GM12878 (cell line): ENCODE measurements around the gene EGR1. TPM values are rescaled to one million over a fixed set of nuclear protein-coding genes. Genes with fewer than 3 reads are reported as not detected.

Source experiments
- BCL11A ChIP-seq: IDR thresholded peaks from 2 replicates; pipeline ENCODE4 v1.6.1; 2011; ENCODE audit warnings: low read depth, low read length
- BRCA1 ChIP-seq: IDR thresholded peaks from 2 replicates; pipeline ENCODE4 v1.6.1; 2011; ENCODE audit warnings: low read depth, low read length, improper control_type of control experiment
- CBFB ChIP-seq: IDR thresholded peaks from 2 replicates; pipeline ENCODE4 v1.6.1; 2016; ENCODE audit warnings: antibody characterized with exemption, low read depth
- ETV6 ChIP-seq, 2 experiments: fragments of 450-650 bp in 1 of 2; IDR thresholded peaks in 1 of 2; conservative IDR thresholded peaks in 1 of 2; 2 replicates each; pipeline ENCODE4 v1.6.1; 2014; ENCODE audit warnings: antibody characterized with exemption in 1 of 2, borderline replicate concordance in 1 of 2, low read depth in 1 of 2, mild to moderate bottlenecking in 1 of 2, moderate library complexity in 1 of 2
- IRF3 ChIP-seq: fragments of 450-650 bp; IDR thresholded peaks from 2 replicates; pipeline ENCODE4 v1.6.1; 2014; ENCODE audit warnings: mild to moderate bottlenecking
- IRF4 ChIP-seq: IDR thresholded peaks from 2 replicates; pipeline ENCODE4 v1.6.1; 2011; ENCODE audit warnings: low read depth, low read length
- LARP7 ChIP-seq: fragments of 450-650 bp; IDR thresholded peaks from 2 replicates; pipeline ENCODE4 v1.6.1; 2017; ENCODE audit warnings: mild to moderate bottlenecking
- MAX ChIP-seq: IDR thresholded peaks from 2 replicates; pipeline ENCODE4 v1.6.1; 2012; ENCODE audit warnings: low read depth, low read length, improper control_type of control experiment
- MYC ChIP-seq: IDR thresholded peaks from 2 replicates; pipeline ENCODE4 v1.6.1; 2011; ENCODE audit warnings: mild to moderate bottlenecking, low read length, moderate library complexity, inconsistent platforms; ENCODE audit not compliant: insufficient read depth, insufficient replicate concordance, insufficient read length, severe bottlenecking
- NBN ChIP-seq: fragments of 450-650 bp; IDR thresholded peaks from 2 replicates; pipeline ENCODE4 v1.6.1; 2016
- NFXL1 ChIP-seq: fragments of 450-650 bp; IDR thresholded peaks from 2 replicates; pipeline ENCODE4 v1.6.1; 2017; ENCODE audit warnings: antibody characterized with exemption, mild to moderate bottlenecking, borderline replicate concordance
- NR2C1 ChIP-seq: fragments of 450-650 bp; IDR thresholded peaks from 2 replicates; pipeline ENCODE4 v1.6.1; 2017; ENCODE audit warnings: antibody characterized with exemption, mild to moderate bottlenecking, moderate library complexity
- NR2C2 ChIP-seq: IDR thresholded peaks from 2 replicates; pipeline ENCODE4 v1.6.1; 2011; ENCODE audit warnings: borderline replicate concordance, low read depth; ENCODE audit not compliant: control insufficient read depth, insufficient read length
- PBX3 ChIP-seq: IDR thresholded peaks from 2 replicates; pipeline ENCODE4 v1.6.1; 2011; ENCODE audit warnings: mild to moderate bottlenecking, low read depth, low read length, moderate library complexity; ENCODE audit not compliant: insufficient replicate concordance
- PML ChIP-seq: IDR thresholded peaks from 2 replicates; pipeline ENCODE4 v1.6.1; 2012; ENCODE audit warnings: low read length, inconsistent platforms
- RUNX3 ChIP-seq: IDR thresholded peaks from 2 replicates; pipeline ENCODE4 v1.6.1; 2012; ENCODE audit warnings: low read length, inconsistent platforms
- SIX5 ChIP-seq: IDR thresholded peaks from 2 replicates; pipeline ENCODE4 v1.6.1; 2011; ENCODE audit warnings: mild to moderate bottlenecking, low read depth, low read length, moderate library complexity; ENCODE audit not compliant: severe bottlenecking
- SPI1 ChIP-seq: IDR thresholded peaks from 2 replicates; pipeline ENCODE4 v1.6.1; 2011; ENCODE audit warnings: low read depth, mild to moderate bottlenecking, low read length, moderate library complexity, borderline replicate concordance; ENCODE audit not compliant: insufficient read depth
- TARDBP ChIP-seq: IDR thresholded peaks from 2 replicates; pipeline ENCODE4 v1.6.1; 2016; ENCODE audit warnings: borderline replicate concordance
- YY1 ChIP-seq: IDR thresholded peaks from 2 replicates; pipeline ENCODE4 v1.6.1; 2011; ENCODE audit warnings: low read depth, mild to moderate bottlenecking, low read length
- polyA plus RNA-seq, 11 experiments: library from polyadenylated mRNA; depleted of rRNA in 4 of 11; unstranded in 6 of 11; stranded (reverse) in 5 of 11; fragments of >200 nt; fragmentation: Nextera tagmentation in 4 of 11; fragmentation: Illumina TruSeq in 1 of 11; extraction: Ambion mirVana in 4 of 11; extraction: Trizol in 1 of 11; gene quantifications; 1 replicate in 1 of 11; 2 replicates in 10 of 11; pipeline versions ENCODE4 v1.2.1 to v1.2.3, GENCODE V29; 2011 to 2016; ENCODE audit warnings: inconsistent platforms in 2 of 11, missing spikeins in 2 of 11, low read depth in 1 of 11
- total RNA-seq, 4 experiments: library from RNA; depleted of rRNA in 3 of 4; stranded (reverse); fragments of >200 nt in 3 of 4; fragmentation: Illumina TruSeq in 1 of 4; extraction: Trizol in 1 of 4; gene quantifications; 2 replicates each; pipeline versions ENCODE4 v1.2.1 to v1.2.3, GENCODE V29; 2013 to 2021
- TF ChIP-seq, protein P1 (sequence below): fragments of 450-650 bp; IDR thresholded peaks from 2 replicates; pipeline ENCODE4 v1.6.1; 2017; ENCODE audit warnings: borderline replicate concordance
- TF ChIP-seq, protein P2 (sequence below): fragments of 450-650 bp; IDR thresholded peaks from 2 replicates; pipeline ENCODE4 v1.6.1; 2017; ENCODE audit warnings: mild to moderate bottlenecking, moderate library complexity

EGR1 gene
- total and polyA plus RNA-seq, 10 of the 15 experiments (the other 5 are each of a cell fraction or from before 2014, with no cell fraction given): 0.89 to 7.3 (median 2.5) TPM

GRCh38 chr5:138464388-138465260, 655 bp upstream of the EGR1 start (continued):
- TF ChIP-seq BRCA1 (peak; percentile 50; the same call in 1 of the 2 replicates), SPI1 (no peak), BCL11A (0 out of 2 replicates have a peak, but pooled peaks have one; percentile 22), MAX (no peak), MYC (no peak), NR2C1 (peak; percentile 48; the same call in 1 of the 2 replicates), NFXL1 (no peak), TARDBP (no peak), NBN (peak; percentile 86), RUNX3 (peak; percentile 2; the same call in 1 of the 2 replicates), PBX3 (no peak), IRF3 (no peak), ETV6 (conservative IDR thresholded peaks at IDR 0.05 in 1 of 2, IDR thresholded peaks at IDR 0.05 in 1 of 2; ENCODE audit: borderline replicate concordance in 1 of 2, low read depth in 1 of 2) (0 out of 4 replicates have a peak, but pooled peaks of 1 of the 2 experiments have one; percentile 3), SIX5 (no peak), LARP7 (peak; percentile 80; the same call in 1 of the 2 replicates), CBFB (0 out of 2 replicates have a peak, but pooled peaks have one; percentile 18), YY1 (no peak), NR2C2 (no peak), PML (no peak), IRF4 (peak; percentile 75; the same call in 1 of the 2 replicates)
- TF ChIP-seq, protein P1, sequence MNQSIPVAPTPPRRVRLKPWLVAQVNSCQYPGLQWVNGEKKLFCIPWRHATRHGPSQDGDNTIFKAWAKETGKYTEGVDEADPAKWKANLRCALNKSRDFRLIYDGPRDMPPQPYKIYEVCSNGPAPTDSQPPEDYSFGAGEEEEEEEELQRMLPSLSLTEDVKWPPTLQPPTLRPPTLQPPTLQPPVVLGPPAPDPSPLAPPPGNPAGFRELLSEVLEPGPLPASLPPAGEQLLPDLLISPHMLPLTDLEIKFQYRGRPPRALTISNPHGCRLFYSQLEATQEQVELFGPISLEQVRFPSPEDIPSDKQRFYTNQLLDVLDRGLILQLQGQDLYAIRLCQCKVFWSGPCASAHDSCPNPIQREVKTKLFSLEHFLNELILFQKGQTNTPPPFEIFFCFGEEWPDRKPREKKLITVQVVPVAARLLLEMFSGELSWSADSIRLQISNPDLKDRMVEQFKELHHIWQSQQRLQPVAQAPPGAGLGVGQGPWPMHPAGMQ: no peak
- TF ChIP-seq, protein P2, sequence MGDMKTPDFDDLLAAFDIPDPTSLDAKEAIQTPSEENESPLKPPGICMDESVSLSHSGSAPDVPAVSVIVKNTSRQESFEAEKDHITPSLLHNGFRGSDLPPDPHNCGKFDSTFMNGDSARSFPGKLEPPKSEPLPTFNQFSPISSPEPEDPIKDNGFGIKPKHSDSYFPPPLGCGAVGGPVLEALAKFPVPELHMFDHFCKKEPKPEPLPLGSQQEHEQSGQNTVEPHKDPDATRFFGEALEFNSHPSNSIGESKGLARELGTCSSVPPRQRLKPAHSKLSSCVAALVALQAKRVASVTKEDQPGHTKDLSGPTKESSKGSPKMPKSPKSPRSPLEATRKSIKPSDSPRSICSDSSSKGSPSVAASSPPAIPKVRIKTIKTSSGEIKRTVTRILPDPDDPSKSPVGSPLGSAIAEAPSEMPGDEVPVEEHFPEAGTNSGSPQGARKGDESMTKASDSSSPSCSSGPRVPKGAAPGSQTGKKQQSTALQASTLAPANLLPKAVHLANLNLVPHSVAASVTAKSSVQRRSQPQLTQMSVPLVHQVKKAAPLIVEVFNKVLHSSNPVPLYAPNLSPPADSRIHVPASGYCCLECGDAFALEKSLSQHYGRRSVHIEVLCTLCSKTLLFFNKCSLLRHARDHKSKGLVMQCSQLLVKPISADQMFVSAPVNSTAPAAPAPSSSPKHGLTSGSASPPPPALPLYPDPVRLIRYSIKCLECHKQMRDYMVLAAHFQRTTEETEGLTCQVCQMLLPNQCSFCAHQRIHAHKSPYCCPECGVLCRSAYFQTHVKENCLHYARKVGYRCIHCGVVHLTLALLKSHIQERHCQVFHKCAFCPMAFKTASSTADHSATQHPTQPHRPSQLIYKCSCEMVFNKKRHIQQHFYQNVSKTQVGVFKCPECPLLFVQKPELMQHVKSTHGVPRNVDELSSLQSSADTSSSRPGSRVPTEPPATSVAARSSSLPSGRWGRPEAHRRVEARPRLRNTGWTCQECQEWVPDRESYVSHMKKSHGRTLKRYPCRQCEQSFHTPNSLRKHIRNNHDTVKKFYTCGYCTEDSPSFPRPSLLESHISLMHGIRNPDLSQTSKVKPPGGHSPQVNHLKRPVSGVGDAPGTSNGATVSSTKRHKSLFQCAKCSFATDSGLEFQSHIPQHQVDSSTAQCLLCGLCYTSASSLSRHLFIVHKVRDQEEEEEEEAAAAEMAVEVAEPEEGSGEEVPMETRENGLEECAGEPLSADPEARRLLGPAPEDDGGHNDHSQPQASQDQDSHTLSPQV: no peak
